Esophagus squamous epithelium (tissue), 4 donors: ENCODE data around the gene INTS1.

Experiments used
- POLR2A ChIP-seq, 4 donors: fragments of 450-650 bp; IDR thresholded peaks; one replicate each; pipeline ENCODE4 v1.6.1; 2017; ENCODE audit warnings: antibody characterized with exemption in 4 of 4, mild to moderate bottlenecking in 4 of 4, moderate library complexity in 3 of 4
- TF ChIP-seq, protein P1 (sequence below), 6 experiments: fragments of 450-650 bp in 4 of 6; fragments of 200-600 bp in 2 of 6; sonication (generic) in 2 of 6; IDR thresholded peaks; one replicate each; pipeline ENCODE4 v1.5.1; 2016 to 2019; ENCODE audit warnings: antibody characterized with exemption in 6 of 6, mild to moderate bottlenecking in 4 of 6, moderate library complexity in 4 of 6

- TF ChIP-seq, protein P1, sequence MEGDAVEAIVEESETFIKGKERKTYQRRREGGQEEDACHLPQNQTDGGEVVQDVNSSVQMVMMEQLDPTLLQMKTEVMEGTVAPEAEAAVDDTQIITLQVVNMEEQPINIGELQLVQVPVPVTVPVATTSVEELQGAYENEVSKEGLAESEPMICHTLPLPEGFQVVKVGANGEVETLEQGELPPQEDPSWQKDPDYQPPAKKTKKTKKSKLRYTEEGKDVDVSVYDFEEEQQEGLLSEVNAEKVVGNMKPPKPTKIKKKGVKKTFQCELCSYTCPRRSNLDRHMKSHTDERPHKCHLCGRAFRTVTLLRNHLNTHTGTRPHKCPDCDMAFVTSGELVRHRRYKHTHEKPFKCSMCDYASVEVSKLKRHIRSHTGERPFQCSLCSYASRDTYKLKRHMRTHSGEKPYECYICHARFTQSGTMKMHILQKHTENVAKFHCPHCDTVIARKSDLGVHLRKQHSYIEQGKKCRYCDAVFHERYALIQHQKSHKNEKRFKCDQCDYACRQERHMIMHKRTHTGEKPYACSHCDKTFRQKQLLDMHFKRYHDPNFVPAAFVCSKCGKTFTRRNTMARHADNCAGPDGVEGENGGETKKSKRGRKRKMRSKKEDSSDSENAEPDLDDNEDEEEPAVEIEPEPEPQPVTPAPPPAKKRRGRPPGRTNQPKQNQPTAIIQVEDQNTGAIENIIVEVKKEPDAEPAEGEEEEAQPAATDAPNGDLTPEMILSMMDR (IDR thresholded peaks at IDR 0.05) = no peak
- no peak for TF ChIP-seq POLR2A (IDR thresholded peaks at IDR 0.05)
Measured at GRCh38 chr7:1470901-1471300, 33.3 kb downstream of the INTS1 start.
